Thymus (tissue), 11 donors: ENCODE results near the gene CDKN2B. TPM values are rescaled to one million over a fixed set of nuclear protein-coding genes. Genes with fewer than 3 reads are reported as not detected.

Experiments
- DNase-seq, 9 donors: peaks; one replicate each; pipeline ENCODE4 v3.0.0-alpha.2; 2013; ENCODE audit warnings: low spot score in 9 of 9, low read depth in 6 of 9, missing footprints in 1 of 9
- H3K27ac ChIP-seq, 2 donors: one replicate each; pipeline ENCODE4 v1.5.1; 2013; ENCODE audit warnings: control low read depth in 1 of 2, low read depth in 1 of 2, low read length in 1 of 2, mild to moderate bottlenecking in 1 of 2, moderate library complexity in 1 of 2
- H3K27me3 ChIP-seq, 2 donors: one replicate each; pipeline ENCODE4 v1.5.1; 2013; ENCODE audit warnings: low read length in 1 of 2; ENCODE audit not compliant: control insufficient read depth in 2 of 2, insufficient read depth in 1 of 2
- H3K36me3 ChIP-seq, 2 donors: one replicate each; pipeline ENCODE4 v1.5.1; 2013; ENCODE audit warnings: low read length in 1 of 2, mild to moderate bottlenecking in 1 of 2, moderate library complexity in 1 of 2; ENCODE audit not compliant: control insufficient read depth in 2 of 2, insufficient read depth in 2 of 2
- H3K4me1 ChIP-seq, 2 donors: one replicate each; pipeline ENCODE4 v1.5.1; 2013; ENCODE audit warnings: low read length in 2 of 2; ENCODE audit not compliant: control insufficient read depth in 2 of 2, insufficient read depth in 2 of 2
- H3K4me3 ChIP-seq, 2 donors: one replicate each; pipeline ENCODE4 v1.5.1; 2013; ENCODE audit warnings: low read length in 2 of 2, control low read depth in 1 of 2, mild to moderate bottlenecking in 1 of 2
- H3K9me3 ChIP-seq, 2 donors: one replicate each; pipeline ENCODE4 v1.5.1; 2013; ENCODE audit warnings: low read length in 1 of 2, mild to moderate bottlenecking in 1 of 2; ENCODE audit not compliant: control insufficient read depth in 2 of 2, insufficient read depth in 1 of 2
- WGBS: extraction: QIAGEN DNeasy Blood & Tissue Kit; methylation state at CpG from one replicate; pipeline ENCODE4 v1.1.7; 2013; 5-methylcytosine and 5-hydroxymethylcytosine counted together
- polyA plus RNA-seq: library from polyadenylated mRNA; stranded (reverse); fragments of 200-250 nt; gene quantifications from one replicate; pipeline ENCODE4 v1.2.3, GENCODE V29; 2013
- total RNA-seq: library from RNA; stranded (reverse); fragments of 120-200 nt; gene quantifications from one replicate; pipeline ENCODE4 v1.2.4, GENCODE V29; 2013
- donor health status: healthy.

CDKN2B gene
- total and polyA plus RNA-seq, 2 donors, result 0.80 to 7.3 TPM

DNA sequence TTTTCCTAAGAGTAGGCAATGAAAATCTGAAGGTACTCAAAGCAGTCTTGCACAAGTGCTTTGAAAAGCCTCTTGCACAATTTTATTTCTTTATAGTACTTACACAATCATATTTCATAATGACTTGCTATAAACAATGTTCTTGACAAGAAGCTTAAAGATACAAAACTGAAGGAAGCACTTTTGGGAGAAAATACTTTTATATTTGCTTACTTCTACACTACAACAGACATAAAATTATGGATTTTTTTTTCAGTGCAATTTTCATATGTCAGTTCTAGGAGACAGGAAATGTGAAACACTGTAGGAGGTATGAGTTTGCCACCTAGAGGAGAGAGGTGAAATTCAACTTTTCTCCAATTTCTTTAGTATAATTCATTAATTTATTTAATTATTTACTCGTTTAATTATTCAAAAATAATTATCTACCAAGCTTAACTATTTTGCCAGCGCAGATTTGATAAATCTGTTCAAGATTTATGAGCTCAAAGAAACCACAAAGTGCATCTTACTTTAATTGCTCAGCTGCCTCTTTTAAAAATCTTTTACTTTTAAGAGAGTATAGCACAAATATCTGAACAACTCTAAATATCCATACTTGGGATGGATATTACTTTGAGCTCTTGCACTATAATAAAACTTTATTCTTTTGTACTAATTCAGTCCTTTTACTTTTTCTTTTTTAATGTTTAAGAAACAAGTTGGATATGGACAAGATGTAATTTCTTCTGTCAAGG lies 29.0 kb upstream of the CDKN2B start:
- peak in 2 of 9 donors; percentile 10 to 36 for DNase-seq
- no peaks in the 10 kb centered on the region for H3K9me3 ChIP-seq
- no peak overlapping the region for H3K4me3 ChIP-seq
- no peaks in the 10 kb centered on the region for H3K27me3 ChIP-seq
- WGBS, result 34% methylated on average over 2 of the region's 2 CpGs
- H3K27ac ChIP-seq, result no peak overlapping the region
- H3K4me1 ChIP-seq, result no peaks in the 10 kb centered on the region
- H3K36me3 ChIP-seq, result no peaks in the 10 kb centered on the region

DNA sequence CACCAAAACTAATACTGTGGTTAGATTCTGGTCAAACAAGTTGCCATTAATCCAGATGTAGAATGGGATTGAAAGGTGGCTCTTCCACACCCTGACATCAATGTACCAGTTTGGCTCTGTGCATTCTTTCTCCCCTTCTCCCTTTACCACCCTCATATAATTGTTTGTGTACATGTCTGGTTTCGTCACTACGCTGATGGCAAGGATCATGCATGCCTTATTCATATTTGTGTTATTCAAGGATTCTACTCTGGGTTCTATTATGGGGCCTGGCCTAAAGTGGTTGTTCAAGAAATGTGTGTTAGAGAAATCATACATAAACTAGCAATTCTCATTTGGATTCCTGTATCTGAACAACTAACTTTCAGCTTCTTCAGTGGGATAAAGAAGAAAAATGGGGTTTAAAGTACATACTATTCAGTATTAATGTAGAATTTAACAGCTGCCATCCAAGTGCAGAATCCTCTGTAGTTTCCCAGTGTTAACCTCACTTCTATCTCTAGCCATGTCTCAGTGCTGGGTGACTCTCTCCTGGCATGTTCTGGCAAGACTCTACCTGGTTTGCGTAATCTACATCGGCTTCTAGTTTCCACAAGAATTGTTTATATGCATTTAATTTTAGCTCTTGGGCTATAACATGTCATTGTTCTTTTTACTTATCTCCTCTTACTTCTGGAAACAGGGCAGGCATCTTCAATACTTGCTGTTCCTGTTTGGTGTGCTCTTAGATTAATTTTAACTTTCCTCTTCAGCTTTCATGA lies 27.9 kb upstream of the CDKN2B start:
- Histone ChIP-seq H3K4me3 (no peak overlapping the region), H3K27ac (no peak overlapping the region), H3K4me1 (no peaks in the 10 kb centered on the region), H3K36me3 (no peaks in the 10 kb centered on the region), H3K27me3 (no peaks in the 10 kb centered on the region), H3K9me3 (no peaks in the 10 kb centered on the region)
- 94% methylated on average over 4 of the region's 4 CpGs for WGBS
- no peak for DNase-seq

DNA sequence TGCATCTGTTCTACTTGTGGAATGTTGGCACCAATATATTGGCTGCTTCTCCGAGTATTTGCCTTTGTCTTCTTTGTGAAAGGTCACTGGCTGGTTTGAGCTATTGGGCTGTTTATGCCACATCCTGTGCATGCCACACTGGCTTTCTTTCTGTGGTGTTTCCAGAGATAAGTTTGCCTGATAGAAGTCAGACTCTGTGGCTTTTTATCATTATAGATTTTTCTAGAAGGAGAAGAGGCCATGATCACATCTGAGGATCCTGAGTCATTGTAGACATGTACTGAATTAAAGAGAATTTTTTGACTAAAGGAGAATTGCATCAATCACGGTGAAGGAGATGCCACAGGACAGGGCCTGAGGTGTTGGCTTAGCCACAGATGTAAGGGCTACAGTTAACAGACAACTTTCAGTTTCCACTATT lies 26.5 kb upstream of the CDKN2B start:
- no peak overlapping the region for H3K4me3 ChIP-seq
- H3K27ac ChIP-seq, result no peak overlapping the region

DNA sequence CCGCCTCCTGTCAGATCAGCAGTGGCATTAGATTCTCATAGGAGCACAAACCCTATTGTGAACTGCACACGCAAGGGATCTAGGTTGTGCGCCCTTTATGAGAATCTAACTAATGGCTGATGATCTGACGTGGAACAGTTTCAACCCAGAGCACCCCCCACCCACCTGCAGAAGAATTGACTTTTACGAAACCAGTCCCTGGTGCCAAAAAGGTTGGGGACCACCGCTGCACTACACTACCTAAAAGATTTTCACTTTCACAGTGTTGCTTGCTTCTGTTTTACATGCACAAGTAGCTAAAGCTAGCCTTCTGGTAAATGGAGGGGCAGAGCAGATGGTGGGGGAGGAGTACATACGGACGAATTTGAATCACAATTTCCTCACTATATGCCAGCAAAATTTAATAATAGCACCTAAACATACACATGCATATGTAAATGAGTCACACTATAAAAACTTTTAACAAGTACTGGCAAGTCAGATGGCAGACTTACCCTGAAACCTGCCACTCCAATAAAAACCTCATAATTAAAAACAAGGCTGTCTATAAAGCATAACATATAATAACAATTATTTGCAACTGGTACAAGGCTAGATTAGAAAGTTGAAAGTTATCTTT lies 24.0 kb upstream of the CDKN2B start:
- H3K27ac ChIP-seq, result no peak overlapping the region
- WGBS, result 77% methylated on average over 8 of the region's 8 CpGs

More for the DNA sequence above, 26.5 kb upstream of the CDKN2B start:
- Histone ChIP-seq H3K36me3 (no peaks in the 10 kb centered on the region), H3K4me1 (no peaks in the 10 kb centered on the region), H3K27me3 (no peaks in the 10 kb centered on the region), H3K9me3 (no peaks in the 10 kb centered on the region)
- no peak for DNase-seq
- WGBS, result 88% methylated on average over 2 of the region's 2 CpGs

DNA sequence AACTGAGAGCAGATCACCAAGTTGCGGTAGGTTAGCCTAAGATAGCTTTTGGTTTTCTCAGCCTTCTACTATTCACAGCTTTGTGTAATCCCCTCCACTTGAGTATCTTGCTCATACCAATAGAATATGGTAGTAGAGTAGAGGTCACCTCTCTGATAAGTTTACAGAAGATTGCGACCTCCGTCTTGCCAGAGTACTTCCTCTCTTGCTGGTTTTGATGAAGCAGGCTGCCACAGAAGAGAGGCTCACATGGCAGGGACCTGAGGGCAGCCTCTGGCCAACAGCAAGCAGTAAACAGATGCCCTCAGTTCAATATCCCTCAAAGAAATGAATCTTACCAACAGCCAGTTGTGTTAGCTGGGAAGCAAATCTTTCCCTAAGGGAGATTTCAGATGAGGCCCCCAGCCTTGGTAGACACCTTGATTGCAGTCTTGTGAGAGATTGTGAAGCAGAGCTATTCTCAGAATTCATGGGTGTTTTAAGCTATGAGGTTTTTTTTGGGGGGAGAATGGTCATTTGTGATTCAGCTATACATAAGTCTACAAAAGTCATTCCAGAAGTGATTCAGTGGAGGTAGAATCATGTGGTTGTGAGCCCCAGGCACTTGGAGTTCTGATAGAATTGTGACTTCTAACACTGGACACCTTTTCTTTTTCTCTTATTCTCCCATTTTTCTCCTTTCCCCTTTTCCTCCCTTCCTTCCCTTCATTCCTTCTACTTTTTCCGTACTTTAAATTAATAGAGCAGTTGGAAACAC lies 22.7 kb upstream of the CDKN2B start:
- no peaks in the 10 kb centered on the region for H3K27me3 ChIP-seq
- H3K36me3 ChIP-seq, result no peaks in the 10 kb centered on the region
- H3K4me1 ChIP-seq, result no peaks in the 10 kb centered on the region
- H3K27ac ChIP-seq, result no peak overlapping the region
- H3K4me3 ChIP-seq, result no peak overlapping the region
- no peak for DNase-seq
- WGBS, result 66% methylated on average over 4 of the region's 4 CpGs
- no peaks in the 10 kb centered on the region for H3K9me3 ChIP-seq

More for the DNA sequence above, 24.0 kb upstream of the CDKN2B start:
- DNase-seq, result no peak
- Histone ChIP-seq H3K36me3 (no peaks in the 10 kb centered on the region), H3K4me1 (no peaks in the 10 kb centered on the region), H3K4me3 (no peak overlapping the region), H3K9me3 (no peaks in the 10 kb centered on the region), H3K27me3 (no peaks in the 10 kb centered on the region)

DNA sequence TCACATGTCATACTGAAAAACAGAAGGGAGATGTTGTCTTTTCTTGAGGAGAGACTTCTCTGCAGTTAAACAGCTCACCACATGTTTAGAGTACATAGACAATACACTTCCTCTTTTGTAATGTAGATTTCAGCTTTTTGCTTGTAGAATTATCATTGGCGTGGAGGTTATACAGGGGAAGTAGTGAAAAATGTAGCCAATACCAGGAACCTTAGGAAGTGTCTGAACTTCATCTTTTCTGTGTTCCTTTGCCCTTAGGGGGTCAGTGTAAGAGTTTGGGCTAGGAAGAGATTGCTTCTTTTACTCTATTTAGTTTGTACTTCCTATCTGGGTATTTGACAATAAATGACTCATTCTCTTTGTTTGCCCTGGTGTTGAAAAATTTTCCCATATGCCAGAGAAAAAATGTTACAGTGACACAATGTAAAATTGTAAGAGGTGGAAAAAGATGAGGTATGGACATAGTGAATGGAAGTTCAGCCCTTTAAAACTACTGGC lies 21.0 kb upstream of the CDKN2B start:
- no peak for DNase-seq
- no peak overlapping the region for H3K27ac ChIP-seq

DNA sequence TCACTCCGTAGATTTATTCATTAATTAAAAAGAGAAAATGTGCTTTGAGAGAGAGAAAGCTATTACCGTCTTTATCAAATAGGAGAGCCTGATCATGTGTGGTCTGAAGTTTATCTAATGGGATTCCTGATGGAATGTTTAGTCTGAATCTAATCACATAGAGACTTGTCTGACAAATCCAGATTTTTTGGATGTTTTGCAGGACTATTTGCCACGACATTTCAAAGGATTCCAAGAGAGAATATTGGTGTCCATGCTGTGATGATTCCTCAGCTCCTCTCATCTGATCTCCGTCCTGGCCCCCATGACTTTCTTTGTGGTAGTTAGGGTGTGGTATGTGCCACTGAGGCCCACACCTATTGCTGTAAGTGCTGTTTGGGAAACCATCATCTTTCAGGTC lies 20.1 kb upstream of the CDKN2B start:
- no peak for DNase-seq
- no peaks in the 10 kb centered on the region for H3K4me1 ChIP-seq
- no peaks in the 10 kb centered on the region for H3K9me3 ChIP-seq
- no peak overlapping the region for H3K4me3 ChIP-seq
- H3K27ac ChIP-seq, result no peak overlapping the region
- H3K36me3 ChIP-seq, result no peaks in the 10 kb centered on the region
- 83% methylated on average over 4 of the region's 4 CpGs for WGBS
- H3K27me3 ChIP-seq, result peaks cover 0 to 3% of the 10 kb centered on the region in 2 donors

More for the DNA sequence above, 21.0 kb upstream of the CDKN2B start:
- H3K9me3 ChIP-seq, result no peaks in the 10 kb centered on the region
- H3K27me3 ChIP-seq, result peaks cover 0 to 2% of the 10 kb centered on the region in 2 donors
- H3K4me1 ChIP-seq, result no peaks in the 10 kb centered on the region
- no peak overlapping the region for H3K4me3 ChIP-seq
- 3% methylated on average over 1 of the region's 1 CpG for WGBS
- H3K36me3 ChIP-seq, result no peaks in the 10 kb centered on the region

DNA sequence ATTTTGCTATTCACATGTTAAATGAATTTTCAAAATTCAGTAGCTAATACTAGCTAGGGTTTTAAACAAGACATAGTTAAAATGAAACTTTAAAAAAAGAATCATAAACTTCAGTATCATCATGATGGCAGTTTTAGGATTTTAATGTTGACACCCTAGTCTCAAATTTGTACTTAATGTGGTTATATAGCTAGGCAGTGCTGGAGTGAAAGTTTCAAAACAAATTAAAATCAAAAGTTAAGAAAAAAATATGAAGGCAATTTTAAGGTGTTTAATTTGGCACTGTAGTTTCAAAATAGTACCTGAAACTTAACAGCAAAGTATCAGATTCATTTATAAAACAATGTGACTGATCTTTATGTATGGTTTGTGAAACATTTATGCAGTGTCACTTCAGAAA lies 19.3 kb upstream of the CDKN2B start:
- Histone ChIP-seq H3K4me1 (no peaks in the 10 kb centered on the region), H3K4me3 (no peak overlapping the region), H3K27me3 (peaks cover 0 to 5% of the 10 kb centered on the region in 2 donors), H3K27ac (no peak overlapping the region), H3K36me3 (no peaks in the 10 kb centered on the region), H3K9me3 (no peaks in the 10 kb centered on the region)
- DNase-seq, result no peak
